HG03025 (cell line): Measurements from ENCODE around the gene KCTD11.

ENCODE experiments used
- ATAC-seq: cut with Tn5 transposase; IDR thresholded peaks from one replicate; pipeline ENCODE4 v1.9.1; 2021; ENCODE audit warnings: mild to moderate bottlenecking, moderate library complexity; ENCODE audit not compliant: unreplicated experiment, low FRiP score

The KCTD11 gene

DNA sequence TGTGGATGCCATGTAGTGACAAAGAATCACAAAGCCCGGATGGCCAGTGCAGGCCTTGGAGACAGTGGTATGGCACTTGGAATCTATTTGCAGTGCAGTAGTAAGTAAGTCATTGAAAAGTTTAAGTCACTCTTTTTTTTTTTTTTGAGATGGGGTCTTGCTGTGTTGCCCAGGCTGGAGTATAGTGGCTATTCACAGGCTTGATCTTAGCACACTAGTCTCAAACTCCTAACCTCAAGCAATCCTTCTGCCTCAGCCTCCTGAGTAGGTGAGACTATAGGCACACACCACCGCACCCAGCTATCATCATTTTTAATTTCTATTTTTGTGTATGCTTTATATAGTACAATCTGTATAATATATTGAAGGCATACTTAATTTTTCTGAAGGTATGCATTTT is 46.6 kb downstream of the KCTD11 start:
- ATAC-seq = no peak

DNA sequence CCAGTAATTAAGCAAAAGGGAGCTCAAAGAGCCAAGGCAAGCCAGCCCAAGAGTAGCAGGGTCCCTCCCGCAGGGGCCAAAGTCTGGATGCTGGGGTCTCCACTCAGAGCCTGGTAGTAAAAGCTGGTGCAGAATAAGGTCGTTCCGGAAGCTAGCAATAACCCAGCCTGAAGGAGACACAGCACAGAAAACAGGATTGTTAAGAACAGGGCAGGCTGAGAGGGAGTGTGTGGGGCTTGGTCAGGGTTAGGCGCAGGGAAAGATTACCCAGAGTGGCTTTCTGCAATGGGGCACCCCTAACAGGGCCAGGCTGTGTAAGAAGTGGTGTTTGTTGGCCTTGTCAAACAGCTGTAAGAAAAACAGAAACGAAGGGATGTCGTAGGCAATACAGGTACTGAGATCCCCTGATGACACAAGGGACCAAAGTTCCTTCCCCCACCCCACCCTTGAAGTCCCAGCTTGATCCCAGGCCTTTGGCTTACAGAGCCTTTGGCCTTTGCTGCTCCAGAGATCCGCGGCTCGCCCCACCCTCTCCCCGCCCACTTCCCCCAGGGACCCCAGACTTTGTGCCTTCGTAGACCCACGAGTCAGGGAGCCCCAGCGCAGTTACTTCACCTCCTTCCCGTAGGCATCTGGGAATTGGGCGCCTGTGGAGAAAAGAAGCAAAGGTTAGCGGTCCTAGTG is 51.2 kb downstream of the KCTD11 start:
- ATAC-seq = no peak

GRCh38 chr17:7403727-7403976 is 51.7 kb downstream of the KCTD11 start:
- no peak for ATAC-seq

- ATAC-seq = peak; percentile 81
These were observed 52.2 kb downstream of the KCTD11 start, which contains the start of gene TMEM256 for GRCh38 chr17:7403977-7404736. TSS of gene TMEM256 (minus strand) at chr17:7404097. CDS start at chr17:7404084, 13 bp downstream.
